AML-193 (cell line): ENCODE results near the gene TCL1A.
"Not testable (repeated sequence)": the region's sequence is repeated elsewhere in the genome, so short reads cannot be mapped to it uniquely, and the experiment has no call there.

ENCODE experiments used
- DNase-seq, 2 experiments: peaks; one replicate each; lab custom pipeline; 2025; lab: John Stamatoyannopoulos, UW

The TCL1A gene

GRCh38 chr14:95713596-95714371, at the start of gene TCL1A:
Gene TCL1A, minus strand, starts transcription at chr14:95714125. Its CDS starts 59 bp downstream, at chr14:95714066.
- no peak for DNase-seq

- not testable (repeated sequence) for DNase-seq
Measured at GRCh38 chr14:95763032-95763431, 49.1 kb upstream of the TCL1A start.

GRCh38 chr14:95761436-95761835, 47.5 kb upstream of the TCL1A start:
- DNase-seq, result no peak

- no peak for DNase-seq
Measured at GRCh38 chr14:95760596-95760995, 46.7 kb upstream of the TCL1A start.

GRCh38 chr14:95759941-95760340, 46.0 kb upstream of the TCL1A start:
- no peak for DNase-seq

GRCh38 chr14:95758331-95758730, 44.4 kb upstream of the TCL1A start:
- no peak for DNase-seq

GRCh38 chr14:95756751-95757150, 42.8 kb upstream of the TCL1A start:
- no peak for DNase-seq

GRCh38 chr14:95756127-95756526, 42.2 kb upstream of the TCL1A start:
- no peak for DNase-seq

GRCh38 chr14:95741781-95742180, 27.9 kb upstream of the TCL1A start:
- DNase-seq, result no peak

GRCh38 chr14:95741038-95741490, 27.1 kb upstream of the TCL1A start:
- no peak for DNase-seq

- no peak for DNase-seq
Measured at GRCh38 chr14:95739356-95739755, 25.4 kb upstream of the TCL1A start.

- DNase-seq, result no peak
Measured at GRCh38 chr14:95733212-95733611, 19.3 kb upstream of the TCL1A start.

GRCh38 chr14:95730126-95730525, 16.2 kb upstream of the TCL1A start:
- DNase-seq, result no peak

- DNase-seq, result not testable (repeated sequence)
Measured at GRCh38 chr14:95729402-95730028, 15.6 kb upstream of the TCL1A start.

GRCh38 chr14:95727056-95727700, 13.3 kb upstream of the TCL1A start:
- no peak for DNase-seq

GRCh38 chr14:95725685-95726336, 11.9 kb upstream of the TCL1A start:
- no peak for DNase-seq

GRCh38 chr14:95722525-95723190, 8.7 kb upstream of the TCL1A start:
- DNase-seq, result no peak

GRCh38 chr14:95712398-95712797, 1.5 kb downstream of the TCL1A start:
- DNase-seq, result no peak

GRCh38 chr14:95711476-95712176, 2.3 kb downstream of the TCL1A start:
- DNase-seq, result no peak

- no peak for DNase-seq
Measured at GRCh38 chr14:95710106-95710505, 3.8 kb downstream of the TCL1A start.

- no peak for DNase-seq
Measured at GRCh38 chr14:95707327-95707726, 6.6 kb downstream of the TCL1A start.
